HG03108 (cell line): ENCODE measurements around the gene CREBBP.

Experiments used
- ATAC-seq: cut with Tn5 transposase; IDR thresholded peaks from one replicate; pipeline ENCODE4 v1.9.1; 2021; ENCODE audit warnings: moderate library complexity; ENCODE audit not compliant: unreplicated experiment

Gene CREBBP

DNA sequence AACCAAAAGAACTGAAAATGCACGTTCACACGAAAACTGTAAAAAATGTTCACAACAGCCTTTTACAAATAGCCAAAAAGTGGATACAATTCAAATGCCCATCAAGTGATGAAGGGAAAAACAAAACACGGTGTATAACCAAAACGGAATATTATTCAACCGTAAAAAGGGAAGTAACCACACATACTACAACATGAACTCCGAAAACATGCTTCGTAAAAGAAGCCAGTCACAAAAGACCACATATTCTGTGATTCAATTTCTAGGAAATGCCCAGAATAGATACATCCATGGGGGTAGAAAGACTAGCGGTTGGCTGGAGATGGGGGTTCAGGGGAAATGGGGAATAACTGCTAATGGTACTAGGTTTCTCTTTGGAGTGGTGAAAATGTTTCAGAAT, 81.7 kb downstream of the CREBBP start:
- ATAC-seq = no peak

DNA sequence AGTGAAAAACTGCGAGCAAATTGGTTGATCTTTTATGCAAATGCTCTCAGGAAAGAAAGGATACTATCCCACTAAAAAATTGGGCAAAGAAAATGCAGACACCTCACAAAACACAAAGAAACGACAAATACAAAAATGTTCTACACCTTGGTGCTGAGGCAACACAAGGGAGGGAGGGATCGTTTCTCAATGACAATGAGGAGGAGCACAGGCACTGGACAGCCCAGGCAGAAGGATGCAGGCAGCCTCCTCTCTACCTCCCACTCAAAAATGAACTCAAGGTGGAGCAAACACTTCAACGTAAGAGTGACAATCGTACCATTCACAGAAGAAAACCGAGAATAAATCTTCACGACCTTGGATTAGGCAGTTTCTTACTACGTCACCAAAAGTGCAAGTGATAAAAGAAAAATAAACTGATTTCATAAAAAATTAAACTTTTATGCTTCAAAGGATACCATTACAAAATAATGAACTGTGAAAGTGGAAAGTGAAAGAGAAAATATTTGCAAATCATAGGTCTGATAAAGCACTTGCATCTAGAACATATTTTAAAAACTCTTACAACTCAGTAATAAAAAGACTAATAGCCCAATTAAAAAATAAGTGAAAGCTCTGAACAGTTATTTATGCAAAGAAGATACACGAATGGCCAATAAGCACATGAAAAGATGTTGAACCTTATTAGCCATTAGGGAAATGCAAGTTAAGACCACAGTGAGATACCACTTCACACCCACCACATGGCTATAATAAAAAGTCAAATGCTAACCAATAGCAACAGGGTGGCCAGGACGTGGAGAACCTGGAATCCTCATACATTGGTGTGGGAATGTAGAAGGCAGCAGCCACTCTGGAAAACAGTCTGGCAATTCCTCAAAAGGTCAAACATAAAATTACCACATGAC, 82.4 kb downstream of the CREBBP start:
- no peak for ATAC-seq

DNA sequence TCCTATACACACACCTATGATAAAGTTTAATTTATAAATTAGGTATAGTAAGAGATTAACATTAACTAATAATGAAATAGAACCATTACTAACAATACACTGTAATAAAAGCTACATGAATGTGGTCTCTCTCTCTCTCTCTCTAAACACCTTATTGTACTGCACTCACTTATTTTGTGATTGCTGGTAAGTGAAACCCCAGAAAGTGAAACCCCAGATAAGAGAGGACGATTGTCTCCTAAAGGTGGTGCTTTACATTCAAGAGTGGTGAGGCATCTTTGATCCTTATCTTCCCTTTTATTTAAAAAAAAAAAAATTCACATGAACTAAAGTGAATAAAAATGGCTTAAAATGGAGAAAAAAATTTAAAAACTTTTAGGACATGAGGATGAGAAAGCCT, 83.0 kb downstream of the CREBBP start:
- no peak for ATAC-seq

DNA sequence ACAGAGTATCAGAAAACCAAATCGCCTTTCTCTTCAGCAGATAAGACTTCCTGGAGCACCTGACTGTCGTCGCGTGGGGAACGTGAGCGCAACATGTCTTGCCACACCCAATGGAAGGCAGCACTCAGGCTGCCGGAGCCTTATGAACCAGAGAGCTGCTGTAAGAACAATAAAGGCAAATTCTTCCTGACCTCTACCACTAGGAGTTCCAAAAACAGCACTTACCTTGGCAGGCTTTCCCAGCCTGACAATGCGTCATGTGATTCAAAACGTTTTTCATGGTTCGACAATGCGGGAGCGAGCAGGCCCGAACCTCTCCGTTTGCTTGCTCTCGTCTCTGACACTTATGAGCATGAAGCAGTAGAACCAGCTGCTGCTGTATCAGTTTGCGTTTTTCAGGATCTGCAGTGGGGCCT, 87.3 kb downstream of the CREBBP start:
- ATAC-seq = no peak

DNA sequence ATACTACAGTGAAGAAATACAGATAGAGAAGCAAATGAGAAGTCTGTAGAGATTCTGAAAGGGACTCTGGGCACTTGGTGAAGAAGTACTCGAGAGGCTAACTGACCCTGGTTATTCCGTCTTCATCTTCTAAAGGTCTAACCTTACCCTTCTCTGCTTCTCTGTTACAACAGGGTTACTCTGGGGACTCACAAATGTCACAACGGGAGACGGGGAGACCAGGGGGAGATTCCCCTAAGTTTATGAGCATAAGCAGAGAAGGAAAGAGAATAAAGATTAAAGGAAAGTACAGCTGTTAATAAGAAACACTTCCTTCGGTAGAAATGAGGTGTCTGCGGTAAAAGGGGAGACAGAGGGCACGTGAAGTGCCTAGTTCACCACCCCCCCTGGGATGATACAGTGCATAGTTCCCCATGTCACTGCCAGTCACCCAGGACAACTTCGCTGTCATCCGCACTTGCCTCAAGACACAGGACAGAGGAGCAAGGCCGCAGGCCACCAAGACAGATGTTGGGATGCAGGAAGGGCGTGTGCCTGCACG, 88.0 kb downstream of the CREBBP start:
- no peak for ATAC-seq

DNA sequence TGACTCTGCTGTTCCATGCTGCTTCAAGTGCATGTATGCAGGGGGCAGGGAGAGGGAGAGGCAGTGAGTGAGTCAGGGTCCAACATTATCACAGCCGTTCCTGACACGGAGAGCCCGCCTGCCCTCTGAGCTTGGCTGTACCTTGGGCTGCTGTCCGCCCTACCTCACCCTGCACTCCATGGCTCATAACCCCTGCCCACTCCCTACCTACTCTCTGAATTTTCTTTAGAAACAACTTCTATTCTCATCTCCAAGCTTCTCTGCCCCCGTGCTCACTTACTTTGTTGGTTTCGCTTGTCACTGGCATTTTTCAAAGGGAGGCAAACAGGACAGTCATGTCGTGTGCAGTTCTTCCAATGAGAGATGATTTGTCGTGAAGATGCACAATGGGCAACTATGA, 88.8 kb downstream of the CREBBP start:
- no peak for ATAC-seq

DNA sequence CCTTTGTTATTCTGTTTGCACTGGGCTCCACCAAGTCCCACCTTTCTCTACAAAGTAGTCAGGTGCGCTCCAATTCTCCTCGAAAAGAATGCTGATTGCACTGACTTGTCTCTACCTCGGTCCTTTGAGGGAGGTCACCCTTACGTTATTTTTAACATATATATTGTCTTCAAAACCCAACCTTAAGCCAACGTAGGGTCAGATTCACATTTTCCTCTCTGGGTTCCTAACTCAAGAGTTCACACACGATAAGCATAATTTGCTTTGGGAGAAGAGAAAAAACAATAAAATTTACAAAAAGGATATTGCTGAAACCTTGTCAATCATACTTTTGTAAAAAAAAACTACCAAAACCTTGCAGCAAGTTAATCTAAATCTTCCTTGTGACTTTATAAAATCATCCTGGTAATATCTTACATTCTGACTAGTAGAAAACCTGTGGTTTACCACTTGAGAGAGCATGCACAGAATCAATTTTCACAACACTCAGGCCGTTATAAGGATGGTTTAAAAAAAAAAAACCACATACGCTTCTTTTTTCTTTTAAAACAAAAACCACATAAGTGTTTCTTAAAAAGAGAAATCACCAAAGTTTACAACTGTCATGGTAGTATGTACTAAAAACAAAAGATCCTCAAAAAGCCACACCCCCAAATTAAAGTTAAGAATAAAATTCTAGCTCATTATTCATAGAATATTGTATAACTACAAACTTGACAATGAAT, 91.0 kb downstream of the CREBBP start:
- peak; percentile 47 for ATAC-seq

DNA sequence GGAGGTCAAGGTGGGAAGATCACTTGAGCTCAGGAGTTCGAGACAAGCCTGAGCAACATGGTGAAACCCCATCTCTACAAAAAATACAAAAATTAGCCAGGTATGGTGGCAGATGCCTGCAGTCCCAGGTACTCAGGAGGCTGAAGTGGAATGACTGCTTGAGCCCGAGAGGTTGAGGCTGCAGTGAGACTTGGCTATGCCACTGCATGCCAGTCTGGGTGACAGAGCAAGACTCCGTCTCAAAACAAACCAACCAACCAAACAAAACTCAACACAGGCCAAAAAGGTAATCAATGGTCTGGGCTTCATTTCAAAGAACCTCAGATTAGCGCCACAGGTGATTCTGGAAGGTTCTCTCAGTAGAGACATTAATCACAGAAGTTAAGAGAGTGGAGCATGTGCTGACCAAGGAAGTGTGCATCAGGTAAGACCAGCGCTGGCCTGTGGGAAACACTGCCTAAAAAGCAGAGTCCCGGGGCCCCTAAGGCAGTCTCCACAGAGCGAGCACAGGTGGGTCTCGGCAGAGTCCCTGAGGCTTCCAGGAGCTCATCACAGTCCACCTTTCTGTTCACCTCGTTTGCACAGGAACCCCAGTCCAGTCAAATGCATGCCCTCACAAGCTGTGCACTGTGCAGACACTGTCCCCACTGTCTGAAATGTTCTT, 91.7 kb downstream of the CREBBP start:
- ATAC-seq = no peak

DNA sequence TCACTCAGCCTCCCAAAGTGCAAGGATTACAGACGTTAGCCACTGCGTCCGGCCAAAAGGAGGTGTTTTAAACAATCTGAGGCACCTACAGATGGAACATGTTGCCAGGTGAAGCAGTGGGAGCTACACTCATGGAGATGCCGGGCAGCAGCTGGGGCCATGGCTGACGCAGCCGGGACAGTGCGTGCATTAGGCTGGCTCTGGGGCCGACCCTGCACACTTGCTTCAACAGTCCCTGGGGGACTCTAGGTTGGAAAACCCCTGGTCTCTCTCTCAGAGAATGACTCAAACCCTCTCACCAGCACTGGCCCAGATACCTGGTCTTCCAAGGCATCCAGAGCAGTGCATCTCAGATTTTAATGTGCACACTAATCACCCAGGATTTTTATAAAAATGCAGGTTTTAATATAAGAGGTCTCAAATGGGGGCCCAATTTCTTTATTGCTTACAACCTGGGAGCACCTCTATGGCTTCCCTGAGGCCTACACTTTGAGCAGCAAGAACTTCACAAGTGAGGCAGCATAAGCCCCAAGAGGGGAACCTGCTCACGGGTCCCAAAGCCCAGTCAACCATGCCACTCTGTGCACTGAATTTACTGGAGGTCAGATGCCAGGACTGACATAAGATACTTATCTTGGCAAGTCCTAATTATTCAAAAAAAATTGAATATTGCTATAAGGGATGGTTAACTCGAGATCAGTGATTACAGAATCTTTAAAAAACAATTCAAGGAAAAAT, 92.4 kb downstream of the CREBBP start:
- ATAC-seq = peak; percentile 75

DNA sequence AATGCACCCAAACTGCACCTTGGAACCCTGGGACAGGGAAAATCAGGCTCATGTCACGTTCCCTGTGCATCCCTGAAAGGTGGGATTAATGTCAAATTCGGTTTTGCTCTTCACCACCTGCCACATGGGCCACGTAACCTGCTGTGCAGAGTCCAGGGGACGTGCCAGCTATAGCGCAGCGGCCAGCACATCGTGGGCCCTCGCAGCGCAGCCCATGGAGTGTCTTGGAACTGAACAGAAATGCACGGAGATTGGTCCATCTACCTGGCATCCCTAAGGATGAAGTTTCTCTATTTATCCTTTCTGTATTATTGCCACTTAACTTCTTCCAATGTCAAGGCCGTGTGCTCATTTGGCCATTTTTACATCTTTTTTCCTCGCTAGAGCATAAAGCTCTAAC, 95.1 kb downstream of the CREBBP start:
- ATAC-seq = no peak

DNA sequence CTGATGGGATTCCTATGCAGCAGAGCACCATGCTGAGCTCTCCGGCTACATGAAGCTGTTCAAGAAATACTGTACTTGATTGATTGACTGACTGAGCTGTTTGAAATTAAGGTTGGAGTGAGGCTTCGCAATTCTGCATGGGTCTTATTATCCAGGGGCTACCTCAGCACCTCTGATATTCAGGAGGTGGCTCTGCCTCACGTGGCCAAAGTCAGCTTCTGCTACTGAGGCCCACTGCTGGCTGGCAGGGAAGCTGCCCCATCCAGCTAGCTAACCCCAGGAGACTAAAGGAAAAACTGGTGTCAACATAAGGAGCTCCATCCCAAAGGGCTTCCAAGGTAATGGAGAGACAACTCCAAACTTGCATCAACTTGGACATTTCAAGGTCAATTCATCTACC, 97.0 kb downstream of the CREBBP start:
- ATAC-seq = no peak

DNA sequence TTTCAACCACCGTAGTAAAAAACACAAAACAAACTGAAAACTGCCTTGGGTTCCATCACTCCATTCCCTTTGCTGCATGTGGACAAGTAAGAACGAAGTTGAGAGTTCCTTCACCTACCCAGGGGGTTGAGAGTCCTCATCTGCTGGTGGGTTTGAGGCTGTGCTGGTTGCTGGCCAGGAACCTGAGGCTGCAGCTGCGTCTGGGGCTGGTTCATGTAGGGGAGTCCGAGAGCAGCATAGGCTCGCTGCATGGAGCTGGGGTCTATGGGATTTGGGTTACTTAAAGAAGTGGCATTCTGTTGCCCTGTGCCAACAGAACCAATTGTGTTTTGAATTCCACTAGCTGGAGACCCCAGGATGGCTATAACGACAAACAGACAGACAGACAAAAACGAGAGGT, 97.9 kb downstream of the CREBBP start:
- ATAC-seq = no peak

DNA sequence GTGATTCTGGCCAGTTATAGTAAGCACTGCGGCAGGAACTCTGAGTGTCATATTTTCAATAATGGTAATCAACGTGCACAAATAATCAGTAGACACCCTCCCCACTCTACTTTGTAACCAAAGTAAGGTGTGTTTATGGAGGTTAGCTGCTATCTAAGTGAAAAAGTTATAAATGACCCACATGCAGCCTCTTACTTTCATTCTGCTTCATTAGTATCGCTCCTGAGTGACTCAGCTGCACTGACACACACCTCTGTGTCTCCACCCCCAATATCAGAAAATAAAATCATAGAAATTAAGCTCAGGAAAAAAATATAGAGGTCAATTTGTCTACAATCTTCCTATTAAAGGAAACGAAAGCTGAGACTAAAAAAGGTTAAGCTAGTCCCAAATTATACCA, 99.1 kb downstream of the CREBBP start:
- no peak for ATAC-seq

DNA sequence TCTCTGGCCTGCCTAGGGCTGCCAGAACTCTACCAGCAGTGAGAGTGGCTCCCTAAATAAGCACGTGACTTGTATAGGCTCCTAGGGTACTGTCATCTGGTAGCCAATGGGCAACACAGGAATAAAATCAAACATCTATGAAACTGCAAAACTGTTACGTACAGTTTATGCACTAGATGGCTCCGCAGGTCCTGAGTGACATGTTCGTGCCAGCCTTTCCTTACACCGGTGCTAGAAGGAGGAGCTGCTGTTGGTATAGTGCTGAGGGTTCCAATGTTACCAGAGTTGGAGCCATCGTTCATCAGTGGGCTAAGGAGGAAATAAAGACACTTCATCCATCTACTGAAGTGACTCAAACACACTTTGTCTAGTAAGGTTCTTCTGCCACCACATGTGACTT, 99.9 kb downstream of the CREBBP start:
- ATAC-seq = no peak

DNA sequence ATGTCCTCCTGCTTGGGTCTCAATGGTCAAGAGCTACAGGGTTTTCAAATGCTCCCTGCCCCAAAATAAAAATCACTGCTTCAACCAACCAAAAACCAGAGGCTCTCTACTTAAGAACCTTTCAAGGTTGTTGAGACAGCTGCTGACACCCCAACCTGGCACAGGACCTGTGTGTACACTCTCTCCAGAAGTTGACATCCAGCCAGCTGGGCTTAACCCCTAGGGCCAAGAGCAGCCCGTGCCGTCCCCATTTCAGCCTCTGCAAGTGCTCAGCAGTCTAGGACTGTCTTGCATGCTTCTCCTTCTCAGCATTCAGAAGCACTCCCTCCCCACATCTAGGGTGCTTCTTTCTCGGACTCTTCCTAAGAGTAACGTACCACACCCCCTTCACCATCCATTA, 104.2 kb downstream of the CREBBP start:
- ATAC-seq = no peak

DNA sequence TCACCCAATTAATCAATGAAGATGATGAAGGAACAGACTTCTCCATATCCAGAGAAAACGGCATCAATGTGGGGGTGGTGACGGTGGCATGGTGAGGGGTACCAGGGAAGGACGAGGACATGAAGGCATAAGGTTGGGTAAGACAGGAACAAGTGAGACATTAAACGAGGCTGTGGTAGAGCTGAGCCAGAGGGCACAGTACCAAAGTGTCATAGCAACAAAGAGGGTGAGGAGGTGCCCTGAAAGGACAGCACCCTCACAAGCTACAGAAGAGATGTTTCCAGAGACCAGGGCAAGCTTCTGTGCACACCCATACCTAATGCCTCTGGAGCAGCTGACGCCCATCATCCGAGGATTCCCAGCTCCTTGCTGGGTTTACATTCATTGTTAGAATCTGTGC, 105.7 kb downstream of the CREBBP start:
- ATAC-seq = no peak

DNA sequence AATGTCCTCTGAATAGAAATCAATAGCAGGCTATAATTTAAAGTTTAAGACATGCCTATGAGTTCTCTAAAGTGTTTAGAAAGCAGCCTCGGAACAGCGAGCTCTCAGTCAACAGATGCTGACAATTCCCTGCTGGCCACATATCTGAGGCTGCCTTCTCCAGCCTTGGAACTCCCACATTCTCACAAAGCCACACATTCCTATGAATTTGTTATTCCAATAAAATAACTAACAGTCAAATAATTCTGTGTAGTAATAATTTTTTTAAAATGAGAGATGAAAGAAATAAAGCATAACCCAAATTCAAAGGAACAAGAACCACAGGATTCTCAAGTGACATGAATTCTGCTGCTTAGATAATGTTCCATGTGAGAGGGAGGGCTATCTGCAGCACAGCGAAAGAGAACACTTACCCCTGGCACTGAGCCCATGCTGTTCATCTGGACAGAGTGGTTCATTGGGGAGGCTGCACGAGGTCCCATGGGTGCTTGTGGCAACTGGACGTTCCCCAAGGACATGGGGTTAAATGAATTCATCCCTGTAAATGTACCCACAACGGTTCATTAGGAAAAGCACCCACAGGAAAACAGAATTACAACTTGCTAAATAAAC, 106.3 kb downstream of the CREBBP start:
- ATAC-seq = no peak

DNA sequence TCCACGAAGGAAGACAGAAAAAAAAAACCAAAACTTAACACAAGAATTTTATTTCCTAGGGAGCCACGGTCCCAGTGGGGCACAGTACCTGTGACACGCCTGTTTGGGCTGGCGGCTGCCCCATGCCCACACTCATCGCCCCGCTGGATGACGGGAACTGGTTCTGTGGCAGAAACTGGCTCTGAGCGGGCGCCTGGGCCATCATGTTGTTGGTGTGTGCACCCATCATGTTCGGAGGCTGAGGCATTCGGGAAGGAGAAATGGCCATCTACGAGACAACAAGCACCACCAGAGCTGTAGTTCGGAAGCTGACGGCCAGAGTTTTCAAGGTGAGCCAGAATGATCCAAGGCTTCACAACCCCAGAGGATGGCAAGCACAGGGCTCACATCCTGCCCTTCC, 106.8 kb downstream of the CREBBP start:
- ATAC-seq = no peak

DNA sequence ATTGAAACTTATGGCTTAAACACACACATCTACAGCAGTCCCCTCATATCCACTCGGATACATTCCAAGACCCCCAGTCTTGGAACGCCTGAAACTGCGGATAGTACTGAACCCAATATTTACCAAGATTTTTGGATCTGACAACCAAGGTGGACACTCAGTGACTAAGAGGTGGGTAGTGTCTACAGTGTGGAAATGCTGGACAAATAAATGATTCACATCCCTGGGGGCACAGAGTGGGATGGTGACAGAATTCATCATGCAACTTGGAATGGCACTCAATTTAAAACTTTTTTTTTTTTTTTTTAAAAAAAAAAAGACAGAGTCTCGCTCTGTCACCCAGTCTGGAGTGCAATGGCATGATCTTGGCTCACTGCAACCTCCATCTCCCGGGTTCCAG, 109.0 kb downstream of the CREBBP start:
- ATAC-seq = no peak

DNA sequence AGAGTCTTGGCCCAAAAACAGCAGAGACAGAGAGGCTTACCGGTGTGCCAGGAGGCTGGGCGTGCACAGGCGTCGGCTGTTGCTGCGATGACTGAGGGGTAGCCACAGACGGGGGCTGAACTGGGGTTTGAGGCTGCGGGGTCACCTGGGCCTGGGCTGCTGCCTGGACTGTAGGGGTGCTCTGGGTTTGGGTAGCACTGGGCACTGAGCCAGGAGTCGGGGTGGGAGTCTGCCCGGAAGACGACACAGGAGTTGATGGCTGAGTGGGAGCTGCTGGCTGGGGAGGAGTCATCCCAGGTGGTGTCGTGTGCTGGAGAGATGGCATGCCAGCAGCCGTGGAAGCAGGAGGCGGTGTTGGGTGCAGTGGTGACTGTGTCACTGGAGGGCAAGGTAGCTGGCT, 110.0 kb downstream of the CREBBP start:
- ATAC-seq = no peak
